NCI-H345 (cell line): ENCODE results near the gene DNAH7.
"Not testable (repeated sequence)": the region's sequence is repeated elsewhere in the genome, so short reads cannot be mapped to it uniquely, and the experiment has no call there.

Experiments used
- DNase-seq: peaks from one replicate; lab custom pipeline; 2025; lab: John Stamatoyannopoulos, UW

Gene DNAH7

GRCh38 chr2:195721042-195721441, 347.6 kb downstream of the DNAH7 start:
- no peak for DNase-seq

DNA sequence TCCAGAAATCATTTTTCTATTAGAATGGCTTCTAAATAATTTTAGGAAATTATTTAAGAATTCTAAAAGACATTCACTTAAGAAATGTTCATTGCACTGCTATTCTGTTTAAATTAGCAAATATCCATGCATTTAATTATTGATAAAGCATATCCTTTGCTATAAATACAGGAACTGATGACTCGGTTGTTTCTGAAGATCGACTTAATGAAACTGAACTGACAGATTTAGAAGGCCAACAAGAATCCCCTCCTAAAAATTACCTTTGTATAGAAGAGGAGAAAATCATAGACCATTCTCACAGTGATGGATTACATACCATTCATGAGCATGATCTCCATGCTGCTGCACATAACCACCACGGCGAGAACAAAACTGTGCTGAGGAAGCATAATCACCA, 352.2 kb downstream of the DNAH7 start:
- no peak for DNase-seq

DNA sequence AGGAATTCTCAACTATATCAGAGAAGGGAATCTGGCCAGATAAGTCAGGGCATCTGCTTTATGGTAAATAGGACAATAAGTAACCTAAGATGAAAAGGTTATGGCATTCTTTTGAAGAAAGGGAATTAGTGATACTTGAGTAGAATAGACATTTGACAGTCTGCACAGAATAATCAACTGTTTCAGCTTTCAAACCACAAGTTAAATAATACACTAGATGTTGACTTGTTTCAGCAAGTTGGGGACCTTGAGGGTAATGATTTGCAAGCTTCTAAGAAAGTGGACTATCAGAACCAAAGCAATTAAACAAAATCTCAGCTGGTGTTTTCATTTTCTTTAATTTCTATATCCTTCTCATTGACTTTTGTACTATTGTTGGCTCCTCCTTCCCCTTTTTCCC, 357.2 kb downstream of the DNAH7 start:
- no peak for DNase-seq

DNA sequence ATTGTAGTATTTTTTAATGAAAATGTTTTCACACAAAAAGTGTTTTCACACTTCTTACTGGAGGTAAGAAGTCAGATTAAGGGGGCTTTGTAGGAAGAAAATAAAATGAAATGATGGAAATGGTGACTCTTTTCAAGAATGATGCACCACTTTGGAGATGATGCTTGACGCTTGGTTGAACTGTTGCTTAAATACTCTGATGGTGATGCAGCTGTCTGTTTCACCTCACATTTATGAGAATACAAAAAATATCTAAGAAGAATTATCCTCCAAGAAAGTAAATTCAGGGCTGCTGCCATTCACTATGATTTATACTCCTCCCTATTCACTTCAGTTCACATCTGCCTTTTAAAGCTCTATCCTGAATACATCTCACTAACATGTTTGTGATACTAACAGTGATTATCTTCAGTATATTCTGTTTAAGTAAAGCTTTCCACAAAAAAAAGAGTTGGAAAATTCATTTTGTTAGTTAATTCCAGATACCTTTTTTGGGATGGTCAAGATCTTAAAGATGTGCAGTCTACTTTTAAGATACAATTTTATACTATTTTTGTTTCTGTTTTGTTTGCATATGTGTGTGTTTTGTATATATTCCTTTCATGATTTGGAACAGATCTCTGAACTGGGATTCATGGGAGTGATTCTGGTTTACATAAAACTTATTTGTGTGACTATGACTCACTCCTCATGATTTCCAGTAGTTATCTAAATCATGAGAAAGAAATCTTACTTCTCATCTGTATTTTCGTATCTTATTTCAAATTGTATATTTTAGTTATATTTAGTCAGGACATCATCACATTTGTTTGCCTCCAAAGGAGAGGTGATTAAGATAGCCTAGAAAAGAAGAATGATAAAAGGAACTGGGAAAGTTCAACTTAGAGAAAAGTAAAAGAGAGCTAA, 358.5 kb downstream of the DNAH7 start:
- DNase-seq, result no peak

DNA sequence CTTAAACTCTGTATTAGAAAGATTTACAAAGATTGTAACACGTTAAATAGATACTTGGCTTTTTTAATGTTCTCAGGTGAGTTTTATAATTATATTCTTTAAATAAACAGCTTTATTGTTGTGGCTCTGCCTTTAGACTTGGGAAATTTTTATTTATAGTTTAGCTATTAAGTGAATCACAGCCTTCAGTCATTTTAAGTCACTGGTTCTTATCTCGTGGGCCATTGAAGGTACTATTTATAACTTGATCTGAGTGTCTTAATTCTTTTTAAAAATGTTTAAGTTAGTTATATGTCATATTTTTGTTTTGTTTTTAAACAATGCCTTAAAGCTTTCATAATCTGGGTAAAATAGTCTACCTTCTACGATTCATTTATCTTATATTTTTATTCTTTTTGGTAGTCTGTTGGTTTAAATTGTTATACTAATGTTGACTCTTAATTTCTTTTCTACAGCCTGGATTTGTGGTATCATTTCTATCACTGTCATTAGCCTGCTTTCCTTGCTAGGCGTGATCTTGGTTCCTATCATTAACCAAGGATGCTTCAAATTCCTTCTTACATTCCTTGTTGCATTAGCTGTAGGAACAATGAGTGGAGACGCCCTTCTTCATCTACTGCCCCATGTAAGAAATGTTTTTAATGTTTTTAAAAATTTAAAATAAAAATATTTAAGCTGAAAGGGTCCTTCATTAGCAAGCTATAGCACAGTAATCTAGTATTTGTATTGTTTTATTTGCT, 362.3 kb downstream of the DNAH7 start:
- no peak for DNase-seq

DNA sequence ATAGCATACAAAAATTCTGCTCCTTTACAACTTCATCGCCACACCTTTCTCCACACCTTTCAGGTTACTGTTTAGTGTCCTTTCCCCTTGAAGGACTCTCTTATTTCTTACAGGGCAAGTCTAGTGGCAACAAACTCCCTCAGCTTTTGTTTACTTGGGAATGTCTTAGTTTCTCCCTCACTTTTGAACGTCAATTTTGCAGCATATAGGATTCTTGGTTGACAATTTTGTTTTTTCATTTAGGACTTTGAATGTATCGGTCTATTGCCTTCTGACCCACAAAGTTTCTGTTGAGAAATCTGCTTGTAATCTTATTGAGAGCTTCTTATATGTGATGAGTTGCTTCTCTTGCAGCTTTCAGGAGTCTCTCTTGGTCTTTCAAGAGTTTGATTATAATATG, 368.2 kb downstream of the DNAH7 start:
- DNase-seq, result no peak

DNA sequence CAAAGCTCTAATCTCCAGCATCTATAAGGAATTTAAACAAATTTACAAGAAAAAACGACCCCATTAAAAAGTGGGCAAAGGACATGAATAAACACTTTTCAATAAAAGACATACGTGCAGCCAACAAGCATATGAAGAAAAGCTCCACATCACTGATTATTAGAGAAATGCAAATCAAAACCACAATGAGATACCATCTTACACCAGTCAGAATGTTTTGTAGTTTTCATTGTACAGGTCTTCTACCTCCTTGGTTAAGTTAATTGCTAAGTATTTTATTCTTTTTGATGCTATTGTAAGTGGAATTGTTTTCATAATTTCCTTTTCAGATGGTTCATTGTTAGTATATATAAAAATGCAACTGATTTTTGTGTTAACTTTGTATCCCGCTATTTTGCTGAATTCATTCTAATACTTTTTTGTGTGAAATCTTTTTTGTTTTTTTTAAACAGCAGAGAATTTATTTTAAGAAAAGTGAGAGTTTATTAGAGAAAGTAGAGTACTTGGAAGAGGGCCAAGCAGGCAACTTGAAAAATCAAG, 370.9 kb downstream of the DNAH7 start:
- DNase-seq, result no peak

DNA sequence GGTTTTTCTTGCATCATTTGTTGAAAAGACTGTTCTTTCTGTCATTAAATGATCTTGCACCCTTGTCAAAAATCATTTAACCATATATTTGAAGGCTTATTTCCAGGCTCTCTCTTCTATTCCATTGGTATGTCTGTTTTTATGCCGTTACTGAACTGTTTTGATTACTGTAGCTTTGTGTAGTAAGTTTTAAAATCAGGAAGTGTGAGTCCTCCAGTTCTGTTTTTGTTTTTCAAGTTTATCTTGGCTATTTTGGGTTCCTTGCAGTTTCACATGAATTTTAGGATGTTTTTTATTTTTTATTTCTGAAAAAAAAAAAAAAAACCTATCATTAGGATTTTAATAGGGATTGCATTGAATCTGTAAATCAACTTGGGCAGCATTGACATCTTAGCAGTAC, 372.6 kb downstream of the DNAH7 start:
- DNase-seq, result no peak

DNA sequence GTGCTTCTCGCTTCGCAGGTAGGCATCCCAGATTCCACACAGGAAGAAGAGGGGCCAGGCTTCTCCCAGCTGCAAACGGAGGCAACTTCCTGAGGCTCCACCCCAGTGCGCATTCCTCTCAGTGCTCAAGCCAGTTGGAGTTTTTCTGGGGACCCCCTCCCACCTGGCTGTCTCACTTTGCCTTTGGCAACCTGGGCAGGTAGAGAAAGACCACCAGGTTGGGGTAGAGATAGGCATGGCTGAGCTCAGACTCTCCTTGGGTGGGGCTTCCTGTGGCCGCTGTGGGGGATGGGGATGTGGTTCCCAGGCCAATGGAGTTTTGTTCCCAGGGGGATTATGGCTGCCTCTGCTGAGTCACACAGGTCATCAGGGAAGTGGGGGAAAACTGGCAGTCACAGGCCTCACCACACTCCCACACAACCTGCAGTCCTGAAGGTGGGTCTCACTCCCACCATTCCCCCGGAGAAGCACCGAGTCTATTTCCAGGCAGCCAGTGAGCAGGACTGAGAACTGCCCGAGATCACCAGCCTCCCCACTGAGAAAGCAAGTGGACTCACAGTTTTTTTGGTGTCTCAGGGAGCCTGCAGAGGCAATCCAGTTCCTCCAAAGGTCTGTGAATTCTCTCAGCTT, 373.5 kb downstream of the DNAH7 start:
- no peak for DNase-seq

GRCh38 chr2:195694553-195694952, 374.1 kb downstream of the DNAH7 start:
- DNase-seq, result no peak

- DNase-seq, result not testable (repeated sequence)
Observed at GRCh38 chr2:195692531-195692930, 376.1 kb downstream of the DNAH7 start.
